ENCODE data around the gene PER1.
"Not testable (repeated sequence)": the region's sequence is repeated elsewhere in the genome, so short reads cannot be mapped to it uniquely, and the experiment has no call there.

PER1 gene

DNA sequence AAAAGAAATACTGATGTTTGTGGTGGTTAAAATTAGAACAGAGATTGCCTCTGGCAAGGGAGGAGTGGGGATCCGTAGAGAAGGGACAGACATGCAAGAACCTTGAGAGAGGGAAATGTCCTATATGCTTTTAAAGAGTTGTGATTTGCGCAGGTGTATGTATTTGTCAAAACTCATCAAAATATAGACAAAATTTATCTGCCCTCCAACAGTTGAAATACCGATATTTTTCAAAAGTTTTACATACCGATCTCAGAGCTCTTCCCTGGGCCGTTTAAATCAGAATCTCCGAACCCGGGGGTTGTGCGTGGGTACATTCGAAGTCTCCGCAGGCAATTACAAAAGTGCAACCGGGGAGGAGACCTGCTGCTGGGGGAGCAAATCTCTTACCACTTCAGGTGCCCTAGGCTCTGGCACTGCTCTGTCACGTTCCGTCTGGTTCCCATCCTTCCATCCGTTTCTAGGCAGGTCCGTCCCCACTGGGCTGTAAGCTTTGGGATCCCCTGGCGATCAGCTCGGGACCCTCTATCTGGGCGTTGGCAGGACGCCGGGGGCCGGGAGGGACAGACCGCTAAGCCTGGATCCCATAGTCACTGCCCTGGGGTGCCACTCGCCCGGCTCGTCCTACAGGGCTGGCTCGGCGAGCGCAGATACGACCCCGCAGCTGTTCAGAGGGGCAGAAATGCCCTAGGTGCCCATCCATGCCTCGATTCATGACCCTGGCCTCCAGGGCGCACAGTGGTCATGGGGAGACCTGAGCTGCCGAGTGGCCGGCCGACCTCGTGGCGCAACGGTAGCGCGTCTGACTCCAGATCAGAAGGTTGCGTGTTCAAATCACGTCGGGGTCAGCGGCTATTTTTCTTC is 33.6 kb upstream of the PER1 start:
- Histone ChIP-seq H3K27me3 (ENCODE audit: control insufficient read depth in 1 of 2, insufficient read depth in 2 of 2, low read length in 2 of 2) (no peaks in the 10 kb centered on the region), H3K9ac (ENCODE audit: low read length) (peak overlapping the region; percentile 63), H3K27ac (ENCODE audit: low read depth, low read length) (peak overlapping the region; percentile 89), H3K4me3 (ENCODE audit: low read depth in 1 of 2, low read length in 2 of 2) (peak overlapping the region; percentile 90 to 94), H3K4me1 (ENCODE audit: insufficient read depth, low read length) (peaks cover 26% of the 10 kb centered on the region), H3K36me3 (ENCODE audit: insufficient read depth, low read length) (no peaks in the 10 kb centered on the region), H3K9me3 (ENCODE audit: low read length) (no peaks in the 10 kb centered on the region)

DNA sequence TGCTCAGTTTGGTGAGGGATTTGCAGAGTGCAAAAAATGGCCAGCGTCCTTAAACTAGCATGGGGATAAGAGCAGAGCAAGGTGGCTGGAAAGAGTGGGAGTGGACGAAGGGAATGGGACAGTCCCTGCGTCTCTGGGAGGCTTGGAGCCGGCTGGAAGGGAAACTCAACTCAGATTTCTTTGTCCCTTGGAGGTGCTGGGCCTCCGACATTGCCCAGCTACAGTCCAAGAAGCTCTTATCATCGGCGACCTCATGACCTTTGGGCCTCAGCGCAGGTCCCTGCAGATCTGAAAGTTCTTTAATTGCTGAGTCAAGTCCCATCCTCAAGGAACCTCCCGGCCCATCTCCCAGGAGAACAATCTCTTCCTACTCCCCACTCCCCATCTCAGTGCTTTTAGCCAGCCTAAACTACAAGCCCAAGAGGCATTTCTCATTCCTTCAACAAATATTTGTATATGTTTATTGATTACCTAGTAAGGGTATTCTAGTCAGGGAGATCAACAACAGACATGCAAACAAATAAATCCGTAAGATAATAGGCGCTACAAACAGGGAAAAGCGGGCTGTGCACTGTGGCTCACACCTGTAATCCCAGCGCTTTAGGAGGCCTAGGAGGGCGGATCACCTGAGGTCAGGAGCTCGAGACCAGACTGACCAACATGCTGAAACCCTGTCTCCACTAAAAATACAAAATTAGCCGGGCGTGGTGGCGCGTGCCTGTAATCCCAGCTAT is 25.0 kb upstream of the PER1 start:
- Histone ChIP-seq H3K27ac (ENCODE audit: low read depth, low read length) (peak overlapping the region; percentile 89), H3K9me3 (ENCODE audit: low read length) (no peaks in the 10 kb centered on the region), H3K27me3 (ENCODE audit: control insufficient read depth in 1 of 2, insufficient read depth in 2 of 2, low read length in 2 of 2) (no peaks in the 10 kb centered on the region), H3K4me1 (ENCODE audit: insufficient read depth, low read length) (peaks cover 32% of the 10 kb centered on the region), H3K36me3 (ENCODE audit: insufficient read depth, low read length) (no peaks in the 10 kb centered on the region), H3K9ac (ENCODE audit: low read length) (peak overlapping the region; percentile 72), H3K4me3 (ENCODE audit: low read depth in 1 of 2, low read length in 2 of 2) (peak overlapping the region; percentile 58 to 83)

DNA sequence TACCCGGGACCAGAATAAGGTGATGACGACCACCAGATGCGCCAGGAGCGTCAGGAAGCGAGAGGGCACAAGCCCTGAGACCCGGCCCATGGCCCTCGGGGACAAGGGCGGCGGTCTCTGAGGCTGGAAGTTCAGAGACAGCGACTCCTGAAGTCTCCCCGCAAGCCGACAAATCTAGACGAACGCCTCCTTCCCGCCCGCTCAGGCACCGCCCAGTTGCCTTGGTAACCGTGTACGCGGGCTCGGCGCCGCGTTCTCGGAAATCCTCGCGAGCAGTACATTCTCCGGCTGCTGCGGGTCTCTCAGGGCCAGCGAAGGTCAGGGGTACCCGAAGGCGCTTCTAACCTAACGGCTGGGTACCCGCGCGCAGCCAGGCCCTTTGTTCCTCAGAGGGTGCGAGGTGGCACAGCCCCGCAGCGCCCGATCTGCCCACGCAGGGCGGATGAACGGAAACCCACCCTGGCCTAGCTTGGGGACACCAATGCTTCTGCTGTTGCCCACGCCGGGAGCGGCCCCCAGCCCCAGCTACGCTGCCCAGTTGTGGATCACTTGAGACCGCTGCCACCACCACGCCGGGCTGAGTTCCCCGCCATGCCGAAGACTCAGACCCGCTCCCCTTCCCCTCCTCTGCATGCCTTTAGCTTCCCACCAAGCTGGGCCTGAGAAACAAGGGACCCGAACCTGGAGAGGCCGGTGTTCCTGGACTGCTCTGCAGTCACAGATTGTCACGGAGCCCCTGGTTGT is 24.2 kb upstream of the PER1 start, which contains the start of gene TMEM107:
Gene TMEM107, minus strand, starts transcription at position 184 of the 744 bp plus-strand sequence. Its CDS starts 94 bp downstream, at position 90.
- no peaks in the 10 kb centered on the region for H3K9me3 ChIP-seq (ENCODE audit: low read length)
- H3K36me3 ChIP-seq (ENCODE audit: insufficient read depth, low read length): no peaks in the 10 kb centered on the region
- peak within 1 kb of the TSS; percentile 58 to 83 for H3K4me3 ChIP-seq (ENCODE audit: low read depth in 1 of 2, low read length in 2 of 2)
- no peaks in the 10 kb centered on the region for H3K27me3 ChIP-seq (ENCODE audit: control insufficient read depth in 1 of 2, insufficient read depth in 2 of 2, low read length in 2 of 2)
- peak within 1 kb of the TSS; percentile 72 for H3K9ac ChIP-seq (ENCODE audit: low read length)
- H3K27ac ChIP-seq (ENCODE audit: low read depth, low read length): peak within 1 kb of the TSS; percentile 89
- H3K4me1 ChIP-seq (ENCODE audit: insufficient read depth, low read length): peaks cover 32% of the 10 kb centered on the region

GRCh38 chr17:8175795-8176196 is 23.6 kb upstream of the PER1 start:
- peaks cover 32% of the 10 kb centered on the region for H3K4me1 ChIP-seq (ENCODE audit: insufficient read depth, low read length)
- H3K36me3 ChIP-seq (ENCODE audit: insufficient read depth, low read length): no peaks in the 10 kb centered on the region
- H3K27me3 ChIP-seq (ENCODE audit: control insufficient read depth in 1 of 2, insufficient read depth in 2 of 2, low read length in 2 of 2): no peaks in the 10 kb centered on the region
- peak overlapping the region; percentile 72 for H3K9ac ChIP-seq (ENCODE audit: low read length)
- H3K4me3 ChIP-seq (ENCODE audit: low read depth in 1 of 2, low read length in 2 of 2): peak overlapping the region; percentile 58 to 83
- H3K27ac ChIP-seq (ENCODE audit: low read depth, low read length): peak overlapping the region; percentile 89
- H3K9me3 ChIP-seq (ENCODE audit: low read length): no peaks in the 10 kb centered on the region

GRCh38 chr17:8173871-8174322 is 21.7 kb upstream of the PER1 start:
- Histone ChIP-seq H3K9me3 (ENCODE audit: low read length) (no peaks in the 10 kb centered on the region), H3K4me3 (ENCODE audit: low read depth in 1 of 2, low read length in 2 of 2) (peak overlapping the region in 1 of 2 donors; percentile 53), H3K27me3 (ENCODE audit: control insufficient read depth in 1 of 2, insufficient read depth in 2 of 2, low read length in 2 of 2) (no peaks in the 10 kb centered on the region), H3K36me3 (ENCODE audit: insufficient read depth, low read length) (no peaks in the 10 kb centered on the region), H3K4me1 (ENCODE audit: insufficient read depth, low read length) (peaks cover 32% of the 10 kb centered on the region), H3K27ac (ENCODE audit: low read depth, low read length) (peak overlapping the region; percentile 86), H3K9ac (ENCODE audit: low read length) (no peak overlapping the region)

GRCh38 chr17:8173056-8173870 is 21.1 kb upstream of the PER1 start:
- H3K36me3 ChIP-seq (ENCODE audit: insufficient read depth, low read length): no peaks in the 10 kb centered on the region
- H3K9ac ChIP-seq (ENCODE audit: low read length): peak overlapping the region; percentile 41
- H3K4me1 ChIP-seq (ENCODE audit: insufficient read depth, low read length): peaks cover 32% of the 10 kb centered on the region
- no peaks in the 10 kb centered on the region for H3K27me3 ChIP-seq (ENCODE audit: control insufficient read depth in 1 of 2, insufficient read depth in 2 of 2, low read length in 2 of 2)
- no peaks in the 10 kb centered on the region for H3K9me3 ChIP-seq (ENCODE audit: low read length)
- H3K4me3 ChIP-seq (ENCODE audit: low read depth in 1 of 2, low read length in 2 of 2): peak overlapping the region; percentile 10 to 53
- peak overlapping the region; percentile 86 for H3K27ac ChIP-seq (ENCODE audit: low read depth, low read length)

GRCh38 chr17:8170186-8170585 is 18.0 kb upstream of the PER1 start:
- not testable (repeated sequence) for H3K27me3 ChIP-seq (ENCODE audit: control insufficient read depth in 1 of 2, insufficient read depth in 2 of 2, low read length in 2 of 2); H3K4me3 ChIP-seq (ENCODE audit: low read depth in 1 of 2, low read length in 2 of 2); H3K27ac ChIP-seq (ENCODE audit: low read depth, low read length); H3K36me3 ChIP-seq (ENCODE audit: insufficient read depth, low read length); H3K9ac ChIP-seq (ENCODE audit: low read length); H3K9me3 ChIP-seq (ENCODE audit: low read length)
- peaks cover 17% of the 10 kb centered on the region for H3K4me1 ChIP-seq (ENCODE audit: insufficient read depth, low read length)

GRCh38 chr17:8167526-8167925 is 15.3 kb upstream of the PER1 start:
- Histone ChIP-seq H3K27me3 (ENCODE audit: control insufficient read depth in 1 of 2, insufficient read depth in 2 of 2, low read length in 2 of 2) (no peaks in the 10 kb centered on the region), H3K9ac (ENCODE audit: low read length) (no peak overlapping the region), H3K27ac (ENCODE audit: low read depth, low read length) (no peak overlapping the region), H3K36me3 (ENCODE audit: insufficient read depth, low read length) (no peaks in the 10 kb centered on the region), H3K4me1 (ENCODE audit: insufficient read depth, low read length) (peaks cover 19% of the 10 kb centered on the region), H3K4me3 (ENCODE audit: low read depth in 1 of 2, low read length in 2 of 2) (no peak overlapping the region), H3K9me3 (ENCODE audit: low read length) (no peaks in the 10 kb centered on the region)

DNA sequence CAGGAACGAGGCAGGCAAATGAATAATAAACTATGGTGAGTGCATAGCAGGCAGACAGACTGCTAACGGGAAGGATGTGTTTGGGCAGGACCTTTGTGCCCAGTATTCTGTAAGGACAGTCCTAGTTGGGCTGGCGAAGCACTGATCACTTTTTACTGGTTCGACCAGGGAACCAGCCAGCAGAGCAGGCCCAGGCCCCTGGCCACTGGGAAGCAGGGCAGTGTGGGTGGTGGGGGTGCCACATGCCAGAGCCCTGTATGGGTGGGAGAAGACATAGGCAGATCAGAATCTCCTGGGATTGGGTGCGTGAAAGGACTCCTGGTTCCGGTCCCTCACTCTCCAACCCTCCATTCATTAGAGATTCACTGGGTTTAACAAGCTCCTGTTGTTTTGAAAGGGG is 14.5 kb upstream of the PER1 start:
- H3K4me3 ChIP-seq (ENCODE audit: low read depth in 1 of 2, low read length in 2 of 2): no peak overlapping the region
- H3K36me3 ChIP-seq (ENCODE audit: insufficient read depth, low read length): no peaks in the 10 kb centered on the region
- no peak overlapping the region for H3K27ac ChIP-seq (ENCODE audit: low read depth, low read length)
- H3K4me1 ChIP-seq (ENCODE audit: insufficient read depth, low read length): peaks cover 19% of the 10 kb centered on the region
- H3K9ac ChIP-seq (ENCODE audit: low read length): no peak overlapping the region
- no peaks in the 10 kb centered on the region for H3K9me3 ChIP-seq (ENCODE audit: low read length)
- H3K27me3 ChIP-seq (ENCODE audit: control insufficient read depth in 1 of 2, insufficient read depth in 2 of 2, low read length in 2 of 2): no peaks in the 10 kb centered on the region

DNA sequence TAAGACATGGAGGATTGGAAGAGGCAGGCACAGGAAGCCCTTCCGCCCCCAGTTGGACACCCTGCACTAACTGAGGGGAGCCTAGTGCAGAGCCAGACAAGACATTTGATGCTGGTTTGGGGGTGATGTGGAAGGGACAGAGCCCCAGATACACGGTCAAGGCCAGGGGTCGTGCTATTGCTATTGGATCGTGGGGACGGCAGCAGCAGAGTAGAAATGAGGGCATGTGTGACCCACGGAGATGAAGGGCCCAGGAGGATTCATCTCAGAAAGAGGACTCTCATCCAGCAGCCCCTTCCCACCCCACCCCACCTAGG is 12.6 kb upstream of the PER1 start:
- Histone ChIP-seq H3K27me3 (ENCODE audit: control insufficient read depth in 1 of 2, insufficient read depth in 2 of 2, low read length in 2 of 2) (no peaks in the 10 kb centered on the region), H3K9me3 (ENCODE audit: low read length) (no peaks in the 10 kb centered on the region), H3K9ac (ENCODE audit: low read length) (peak overlapping the region; percentile 68), H3K4me3 (ENCODE audit: low read depth in 1 of 2, low read length in 2 of 2) (no peak overlapping the region), H3K27ac (ENCODE audit: low read depth, low read length) (peak overlapping the region; percentile 96), H3K36me3 (ENCODE audit: insufficient read depth, low read length) (peaks cover 18% of the 10 kb centered on the region), H3K4me1 (ENCODE audit: insufficient read depth, low read length) (peaks cover 32% of the 10 kb centered on the region)

Data from muscle layer of colon (tissue), 2 donors.